Upper lobe of right lung (tissue), 1 donor: ENCODE measurements around the gene CMTR1. TPM values are rescaled to one million over a fixed set of nuclear protein-coding genes. Genes with fewer than 3 reads are reported as not detected.

Source experiments
- ATAC-seq: fragments of 200-7000 bp; cut with Tn5 transposase; one replicate; pipeline ENCODE4 v1.9.1; 2020; ENCODE audit warnings: mild to moderate bottlenecking, moderate library complexity
- DNase-seq: peaks from one replicate; pipeline ENCODE4 v3.0.0-alpha.2; 2020
- H3K27ac ChIP-seq: fragments of 200-600 bp; one replicate; pipeline ENCODE4 v1.8.0; 2022
- H3K27me3 ChIP-seq: fragments of 200-600 bp; one replicate; pipeline ENCODE4 v1.8.0; 2022; ENCODE audit warnings: mild to moderate bottlenecking
- H3K36me3 ChIP-seq: fragments of 200-600 bp; one replicate; pipeline ENCODE4 v1.8.0; 2022
- H3K4me1 ChIP-seq: fragments of 200-600 bp; one replicate; pipeline ENCODE4 v1.8.0; 2022
- H3K4me3 ChIP-seq: fragments of 200-600 bp; one replicate; pipeline ENCODE4 v1.8.0; 2022; ENCODE audit warnings: mild to moderate bottlenecking
- H3K9me3 ChIP-seq: fragments of 200-600 bp; one replicate; pipeline ENCODE4 v1.8.0; 2022
- intact Hi-C: fragments of 100-400 bp; cut with DNase I; formaldehyde crosslinking; loops from one replicate; pipeline ENCODE4 v1.11.0; 2022
- total RNA-seq: library from RNA; stranded (reverse); fragmentation: NEBNext Ultra II Directional; extraction: Animal tissue kit (Norgen Biotek cat#: 25700); gene quantifications from one replicate; pipeline ENCODE4 v1.2.1, GENCODE V29; 2021
- TF ChIP-seq, protein P1 (sequence below): fragments of 200-600 bp; IDR thresholded peaks from one replicate; pipeline ENCODE4 v1.8.0; 2022; ENCODE audit warnings: antibody characterized with exemption
- donor health status: DM: no; HTN: yes; CAD: no; lungs with severe emphysema.

The CMTR1 gene
- total RNA-seq, 1 donor from 2014 or later, result 42.2 TPM

- ATAC-seq, result no peak
- DNase-seq, result no peak
- peaks cover 21% of the 10 kb centered on the region for H3K27me3 ChIP-seq
- no peaks in the 10 kb centered on the region for H3K4me1 ChIP-seq
- no peaks in the 10 kb centered on the region for H3K9me3 ChIP-seq
- TF ChIP-seq, protein P1, sequence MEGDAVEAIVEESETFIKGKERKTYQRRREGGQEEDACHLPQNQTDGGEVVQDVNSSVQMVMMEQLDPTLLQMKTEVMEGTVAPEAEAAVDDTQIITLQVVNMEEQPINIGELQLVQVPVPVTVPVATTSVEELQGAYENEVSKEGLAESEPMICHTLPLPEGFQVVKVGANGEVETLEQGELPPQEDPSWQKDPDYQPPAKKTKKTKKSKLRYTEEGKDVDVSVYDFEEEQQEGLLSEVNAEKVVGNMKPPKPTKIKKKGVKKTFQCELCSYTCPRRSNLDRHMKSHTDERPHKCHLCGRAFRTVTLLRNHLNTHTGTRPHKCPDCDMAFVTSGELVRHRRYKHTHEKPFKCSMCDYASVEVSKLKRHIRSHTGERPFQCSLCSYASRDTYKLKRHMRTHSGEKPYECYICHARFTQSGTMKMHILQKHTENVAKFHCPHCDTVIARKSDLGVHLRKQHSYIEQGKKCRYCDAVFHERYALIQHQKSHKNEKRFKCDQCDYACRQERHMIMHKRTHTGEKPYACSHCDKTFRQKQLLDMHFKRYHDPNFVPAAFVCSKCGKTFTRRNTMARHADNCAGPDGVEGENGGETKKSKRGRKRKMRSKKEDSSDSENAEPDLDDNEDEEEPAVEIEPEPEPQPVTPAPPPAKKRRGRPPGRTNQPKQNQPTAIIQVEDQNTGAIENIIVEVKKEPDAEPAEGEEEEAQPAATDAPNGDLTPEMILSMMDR, result no peak
- H3K27ac ChIP-seq, result no peak overlapping the region
- intact Hi-C loops, result no loop called here
- no peaks in the 10 kb centered on the region for H3K36me3 ChIP-seq
- H3K4me3 ChIP-seq, result no peak overlapping the region
These were observed 78.2 kb downstream of the CMTR1 start for GRCh38 chr6:37511201-37511600.

DNA sequence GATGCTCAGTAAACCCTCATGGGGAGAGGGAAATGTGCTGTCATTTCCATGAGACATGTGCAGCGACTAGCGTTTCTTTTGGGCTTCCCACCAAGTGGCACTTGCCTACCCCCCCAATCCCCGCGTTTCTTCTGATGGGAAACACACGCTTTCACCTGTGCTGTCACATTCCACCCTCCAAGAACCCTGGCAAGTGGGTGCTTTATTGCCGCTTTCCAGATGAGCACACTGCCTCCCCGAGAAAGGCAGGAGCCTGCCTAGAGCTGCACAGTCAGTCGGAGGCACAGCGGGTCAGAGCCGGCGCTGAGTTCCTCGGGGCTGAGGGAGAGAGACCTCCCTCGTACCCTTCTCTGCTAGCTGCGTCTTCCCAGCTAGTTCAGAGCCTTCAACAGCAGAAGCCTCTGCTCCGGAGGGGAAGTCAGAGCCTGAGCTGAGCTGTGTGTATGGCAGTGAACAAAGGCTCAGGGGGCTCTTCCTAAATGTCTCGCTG lies 78.9 kb downstream of the CMTR1 start:
- no peak for ATAC-seq
- no peak overlapping the region for H3K4me3 ChIP-seq
- intact Hi-C loops, result no loop called here

GRCh38 chr6:37512400-37513011 lies 79.5 kb downstream of the CMTR1 start:
- Histone ChIP-seq H3K36me3 (no peaks in the 10 kb centered on the region), H3K27me3 (peaks cover 21% of the 10 kb centered on the region), H3K4me1 (no peaks in the 10 kb centered on the region), H3K4me3 (no peak overlapping the region), H3K27ac (no peak overlapping the region), H3K9me3 (no peaks in the 10 kb centered on the region)
- DNase-seq (no peak), ATAC-seq (no peak)
- intact Hi-C loops, result no loop called here
- TF ChIP-seq, protein P1, result no peak

More for the DNA sequence above, 78.9 kb downstream of the CMTR1 start:
- Histone ChIP-seq H3K4me1 (no peaks in the 10 kb centered on the region), H3K36me3 (no peaks in the 10 kb centered on the region), H3K9me3 (no peaks in the 10 kb centered on the region), H3K27me3 (peaks cover 21% of the 10 kb centered on the region), H3K27ac (no peak overlapping the region)
- TF ChIP-seq, protein P1, result no peak
- DNase-seq, result no peak

DNA sequence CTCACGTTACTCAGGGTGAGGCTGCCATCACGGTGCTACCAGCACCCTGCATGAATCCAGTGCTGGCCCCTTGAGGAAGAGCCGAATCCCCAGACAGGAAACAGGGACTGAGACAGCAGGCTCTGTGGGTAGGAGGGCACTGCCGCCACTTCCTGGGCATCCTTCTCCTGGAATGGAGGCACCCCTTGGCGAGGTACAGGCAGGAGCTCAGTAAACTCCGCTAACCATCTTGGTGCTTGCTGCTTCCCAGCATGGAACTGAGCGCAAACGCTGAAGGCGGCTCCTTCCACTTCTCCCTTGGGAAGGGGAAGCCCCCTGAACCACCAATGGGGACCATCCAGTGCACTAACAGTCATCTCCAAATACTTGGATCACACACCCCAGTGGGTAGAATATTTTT lies 80.1 kb downstream of the CMTR1 start:
- H3K27ac ChIP-seq, result no peak overlapping the region
- no peaks in the 10 kb centered on the region for H3K9me3 ChIP-seq
- DNase-seq (no peak), ATAC-seq (no peak)
- no peaks in the 10 kb centered on the region for H3K36me3 ChIP-seq
- intact Hi-C loops, result no loop called here
- TF ChIP-seq, protein P1, result no peak
- peaks cover 21% of the 10 kb centered on the region for H3K27me3 ChIP-seq
- H3K4me1 ChIP-seq, result no peaks in the 10 kb centered on the region
- no peak overlapping the region for H3K4me3 ChIP-seq

DNA sequence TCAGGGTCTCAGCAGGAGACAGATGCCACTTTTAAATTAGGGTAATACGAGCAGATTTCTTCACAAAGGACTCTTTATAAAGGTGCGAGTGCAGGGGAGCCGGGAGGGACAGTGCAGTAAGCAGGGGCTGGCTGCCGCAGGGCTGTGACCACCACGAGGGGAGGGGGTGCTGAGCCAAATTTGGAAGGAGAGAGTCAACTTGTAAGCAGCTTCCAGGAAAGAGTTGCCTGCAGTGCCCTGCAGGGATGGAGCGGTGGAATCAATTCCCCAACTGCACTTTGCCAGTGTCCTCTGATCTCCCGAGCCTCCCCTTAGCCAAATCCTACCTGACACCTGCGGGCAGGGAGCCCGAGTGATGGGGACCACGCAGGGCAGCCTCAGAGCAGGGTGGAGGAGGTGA lies 80.6 kb downstream of the CMTR1 start:
- peaks cover 21% of the 10 kb centered on the region for H3K27me3 ChIP-seq
- TF ChIP-seq, protein P1, result no peak
- no peak overlapping the region for H3K4me3 ChIP-seq
- H3K4me1 ChIP-seq, result no peaks in the 10 kb centered on the region
- no peak overlapping the region for H3K27ac ChIP-seq
- ATAC-seq (no peak), DNase-seq (no peak)
- no peaks in the 10 kb centered on the region for H3K9me3 ChIP-seq
- H3K36me3 ChIP-seq, result no peaks in the 10 kb centered on the region
- intact Hi-C loops, result no loop called here

DNA sequence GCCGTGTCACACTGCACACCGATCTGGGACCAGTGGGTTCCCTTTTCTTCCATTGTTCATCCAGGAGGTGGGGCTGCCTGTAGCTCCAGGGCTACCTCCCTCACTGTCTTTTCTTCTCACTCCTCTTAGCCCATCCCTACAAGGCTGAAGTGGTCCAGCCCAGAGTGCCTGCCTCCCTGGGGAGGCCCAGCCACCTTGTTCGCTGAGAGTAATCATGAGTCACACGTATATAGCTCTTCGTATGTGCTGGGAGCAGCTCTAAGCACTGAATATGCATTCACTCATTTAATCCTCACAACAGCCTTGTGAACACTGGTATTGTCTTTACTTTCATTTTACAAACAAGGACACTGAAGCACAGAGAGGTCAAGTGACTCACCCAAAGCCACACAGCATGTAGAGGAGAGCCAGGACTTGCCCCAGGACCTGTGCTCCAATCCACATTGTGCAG lies 81.3 kb downstream of the CMTR1 start:
- intact Hi-C loops, result no loop called here
- DNase-seq, result no peak
- Histone ChIP-seq H3K4me1 (no peaks in the 10 kb centered on the region), H3K27ac (peak overlapping the region; percentile 13), H3K4me3 (no peak overlapping the region), H3K27me3 (peaks cover 21% of the 10 kb centered on the region), H3K36me3 (no peaks in the 10 kb centered on the region), H3K9me3 (no peaks in the 10 kb centered on the region)
- ATAC-seq, result no peak
- TF ChIP-seq, protein P1, result no peak
